Stimulated activated CD8-positive, alpha-beta memory T cell treated with anti-CD3 and anti-CD28 coated beads, Interleukin-4, amount 100 ng/mL, for 1 hour (primary cell): ENCODE measurements around the gene SOX30.

Experiments used
- DNase-seq, 2 donors: peaks; one replicate each; pipeline ENCODE4 v3.0.0-alpha.2; 2020; ENCODE audit warnings: low read depth in 2 of 2, low spot score in 1 of 2

SOX30 gene

GRCh38 chr5:157578079-157578780, 74.0 kb downstream of the SOX30 start:
- no peak for DNase-seq

GRCh38 chr5:157576678-157577077, 75.6 kb downstream of the SOX30 start:
- no peak for DNase-seq
